ENCODE results near the gene TP53BP2. TPM values are rescaled to one million over a fixed set of nuclear protein-coding genes. Genes with fewer than 3 reads are reported as not detected.
"Not testable (repeated sequence)": the region's sequence is repeated elsewhere in the genome, so short reads cannot be mapped to it uniquely, and the experiment has no call there.

TP53BP2 gene
- total RNA-seq, 1 experiment from 2014 or later, result 22.3 TPM

GRCh38 chr1:223864084-223864483 lies 18.3 kb upstream of the TP53BP2 start:
- H3K4me3 ChIP-seq, result no peak overlapping the region
- 0 out of 2 replicates have a peak, but pooled peaks cover 3% of the 10 kb centered on the region for H3K9me3 ChIP-seq
- no peaks in the 10 kb centered on the region for H3K36me3 ChIP-seq
- no peak for DNase-seq
- H3K27me3 ChIP-seq, result peaks cover 20% of the 10 kb centered on the region

DNA sequence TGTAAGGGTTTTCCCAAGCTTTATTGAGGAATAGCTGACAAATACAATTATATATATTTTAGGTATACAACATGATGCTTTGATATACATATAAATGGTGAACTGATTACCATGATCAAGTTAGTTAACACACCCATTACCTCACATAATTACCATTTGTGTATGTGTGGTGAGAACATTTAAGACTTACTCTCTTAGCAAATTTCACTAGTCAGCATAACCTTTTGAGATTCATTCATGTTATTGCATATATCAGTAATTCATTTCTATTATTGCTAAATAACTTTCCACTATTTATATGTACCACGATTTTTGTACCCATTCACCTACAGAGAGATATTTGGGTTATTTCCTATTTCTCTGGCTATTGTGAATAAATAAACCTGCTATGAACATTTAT lies 16.2 kb upstream of the TP53BP2 start:
- Histone ChIP-seq H3K4me3 (no peak overlapping the region), H3K27me3 (peaks cover 9% of the 10 kb centered on the region), H3K9me3 (0 out of 2 replicates have a peak, but pooled peaks cover 3% of the 10 kb centered on the region), H3K36me3 (no peaks in the 10 kb centered on the region)
- no peak for DNase-seq

GRCh38 chr1:223860051-223860622 lies 14.4 kb upstream of the TP53BP2 start:
- Histone ChIP-seq H3K4me3 (no peak overlapping the region), H3K9me3 (no peaks in the 10 kb centered on the region), H3K27me3 (peaks cover 5% of the 10 kb centered on the region; the same call in 1 of the 2 replicates), H3K36me3 (no peaks in the 10 kb centered on the region)
- no peak for DNase-seq

GRCh38 chr1:223859058-223859457 lies 13.3 kb upstream of the TP53BP2 start:
- no peak for DNase-seq
- H3K36me3 ChIP-seq, result no peaks in the 10 kb centered on the region
- no peaks in the 10 kb centered on the region for H3K9me3 ChIP-seq
- no peak overlapping the region for H3K4me3 ChIP-seq
- peaks cover 5% of the 10 kb centered on the region; the same call in 1 of the 2 replicates for H3K27me3 ChIP-seq

DNA sequence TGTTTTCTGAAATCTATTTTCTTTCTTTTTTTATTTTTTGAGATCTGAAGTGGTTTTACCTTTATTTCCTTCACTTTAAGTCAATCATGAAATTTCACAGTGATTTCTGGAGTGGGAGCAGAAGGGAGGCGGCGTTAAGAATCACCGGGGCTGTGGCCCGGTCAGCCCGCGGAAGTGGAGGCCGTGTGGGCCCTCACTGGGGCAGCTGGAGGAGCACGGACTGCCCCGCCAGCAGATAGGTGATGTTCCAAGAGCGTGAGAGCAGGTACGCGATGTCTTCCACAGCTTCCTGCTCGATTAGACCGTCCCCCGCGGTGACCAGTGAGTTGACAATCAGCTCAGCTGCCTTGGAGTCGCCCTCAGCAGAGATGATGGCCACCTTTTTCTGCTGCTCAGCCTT lies 10.6 kb upstream of the TP53BP2 start:
- H3K36me3 ChIP-seq, result no peaks in the 10 kb centered on the region
- no peak for DNase-seq
- H3K27me3 ChIP-seq, result peaks cover 3% of the 10 kb centered on the region; the same call in 1 of the 2 replicates
- H3K9me3 ChIP-seq, result no peaks in the 10 kb centered on the region
- no peak overlapping the region for H3K4me3 ChIP-seq

DNA sequence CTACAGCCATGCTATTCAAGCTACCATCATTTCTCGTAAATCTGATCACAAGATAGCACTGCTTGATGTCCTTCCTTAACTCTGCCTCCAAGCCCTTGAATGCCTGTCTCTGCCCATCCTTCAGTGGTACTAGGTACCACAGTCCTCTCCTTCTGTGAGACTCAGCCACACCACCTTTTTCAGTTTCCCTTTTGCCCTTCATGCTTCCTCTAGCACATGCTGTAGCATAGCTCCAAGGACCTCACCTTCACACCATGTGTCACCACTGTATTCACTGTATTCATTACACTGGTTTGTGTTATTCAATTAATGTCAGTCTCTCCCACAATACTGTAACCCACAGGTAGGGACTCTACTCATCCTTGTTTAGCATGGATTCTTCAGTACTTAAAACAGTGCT lies 8.0 kb upstream of the TP53BP2 start:
- no peak for DNase-seq
- no peak overlapping the region for H3K4me3 ChIP-seq

DNA sequence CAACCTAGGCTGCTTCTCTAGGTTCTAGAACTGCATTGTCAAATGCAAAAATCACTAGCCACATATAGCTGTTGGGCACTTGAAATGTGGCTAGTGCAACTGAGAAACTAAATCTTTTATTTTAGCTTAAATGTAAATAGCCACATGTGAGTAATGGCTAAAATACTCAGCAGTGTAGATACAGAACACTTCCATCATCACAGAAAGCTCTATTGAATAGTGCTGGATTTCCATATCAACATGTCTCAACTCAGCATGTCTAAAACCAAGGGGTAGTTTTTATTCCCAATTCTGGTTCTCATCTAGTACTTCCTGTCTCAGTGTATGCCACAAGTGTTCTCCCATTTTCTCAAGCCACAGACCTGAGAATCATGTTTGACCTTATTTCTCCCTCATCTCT lies 7.5 kb upstream of the TP53BP2 start:
- DNase-seq, result no peak
- no peak overlapping the region for H3K4me3 ChIP-seq
- H3K9me3 ChIP-seq, result no peaks in the 10 kb centered on the region
- no peaks in the 10 kb centered on the region for H3K27me3 ChIP-seq
- H3K36me3 ChIP-seq, result no peaks in the 10 kb centered on the region

More for the DNA sequence above, 8.0 kb upstream of the TP53BP2 start:
- Histone ChIP-seq H3K9me3 (no peaks in the 10 kb centered on the region), H3K36me3 (no peaks in the 10 kb centered on the region), H3K27me3 (no peaks in the 10 kb centered on the region)

GRCh38 chr1:223852337-223852736 lies 6.6 kb upstream of the TP53BP2 start:
- Histone ChIP-seq H3K27me3 (no peaks in the 10 kb centered on the region), H3K36me3 (no peaks in the 10 kb centered on the region), H3K9me3 (no peaks in the 10 kb centered on the region), H3K4me3 (no peak overlapping the region)
- DNase-seq, result no peak

- H3K9me3 ChIP-seq, result no peaks in the 10 kb centered on the region
- H3K27me3 ChIP-seq, result no peaks in the 10 kb centered on the region
- no peak for DNase-seq
- no peaks in the 10 kb centered on the region for H3K36me3 ChIP-seq
- no peak overlapping the region for H3K4me3 ChIP-seq
These were observed 3.9 kb upstream of the TP53BP2 start for GRCh38 chr1:223849352-223850254.

DNA sequence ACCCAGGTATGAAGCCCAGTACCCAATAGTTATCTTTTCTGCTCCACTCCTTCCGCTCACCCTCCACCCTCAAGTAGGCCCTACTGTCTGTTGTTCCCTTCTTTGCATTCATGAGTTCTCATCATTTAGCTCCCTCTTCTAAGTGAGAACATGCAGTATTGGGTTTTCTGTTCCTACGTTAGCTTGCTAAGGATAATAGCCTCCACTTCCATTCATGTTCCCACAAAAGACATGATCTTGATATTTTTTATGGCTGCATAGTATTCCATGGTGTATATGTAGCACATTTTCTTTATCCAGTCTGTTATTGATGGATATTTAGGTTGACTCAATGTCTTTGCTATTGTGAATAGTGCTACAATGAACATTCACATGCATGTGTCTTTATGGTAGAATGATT lies 2.8 kb upstream of the TP53BP2 start:
- DNase-seq, result no peak
- H3K27me3 ChIP-seq, result no peaks in the 10 kb centered on the region
- H3K9me3 ChIP-seq, result no peaks in the 10 kb centered on the region
- no peak overlapping the region for H3K4me3 ChIP-seq
- H3K36me3 ChIP-seq, result peaks cover 3% of the 10 kb centered on the region; the same call in 1 of the 2 replicates

DNA sequence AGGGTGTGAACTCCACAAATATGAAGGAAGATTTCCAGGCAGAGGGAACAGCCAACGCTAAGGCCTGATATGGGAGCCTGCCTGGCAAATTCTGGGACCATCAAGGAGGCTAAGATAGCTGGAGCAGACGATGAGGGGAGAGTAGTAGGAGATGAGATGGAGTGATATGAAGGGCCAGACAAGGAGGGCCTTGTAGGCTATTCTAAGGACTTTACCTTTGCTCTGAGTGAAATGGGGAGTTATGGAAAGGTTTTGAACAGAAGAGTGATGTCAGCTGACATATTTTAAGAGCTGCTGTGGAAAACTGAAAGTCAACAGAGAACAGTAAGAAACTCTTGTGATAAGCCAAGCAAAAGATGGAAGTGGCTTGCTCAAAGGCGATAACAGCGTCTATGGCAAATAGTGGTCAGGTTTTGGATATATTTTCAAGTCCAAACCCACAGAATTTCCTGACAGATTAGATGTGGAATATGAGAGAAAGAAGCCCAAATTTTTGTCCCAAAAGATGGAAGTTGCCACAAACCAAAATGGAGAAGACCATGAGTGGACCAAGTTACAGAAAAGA lies 2.1 kb upstream of the TP53BP2 start:
- no peak for DNase-seq
- no peaks in the 10 kb centered on the region for H3K27me3 ChIP-seq
- H3K36me3 ChIP-seq, result peaks cover 3% of the 10 kb centered on the region; the same call in 1 of the 2 replicates
- no peak overlapping the region for H3K4me3 ChIP-seq
- no peaks in the 10 kb centered on the region for H3K9me3 ChIP-seq

GRCh38 chr1:223845037-223845809 lies 524 bp downstream of the TP53BP2 start:
- no peaks in the 10 kb centered on the region for H3K9me3 ChIP-seq
- DNase-seq, result peak; percentile 65
- peak overlapping the region; percentile 86 for H3K4me3 ChIP-seq
- no peaks in the 10 kb centered on the region for H3K27me3 ChIP-seq
- H3K36me3 ChIP-seq, result peaks cover 3% of the 10 kb centered on the region; the same call in 1 of the 2 replicates

GRCh38 chr1:223844787-223845036 lies 1.0 kb downstream of the TP53BP2 start:
- Histone ChIP-seq H3K27me3 (no peaks in the 10 kb centered on the region), H3K36me3 (peaks cover 3% of the 10 kb centered on the region; the same call in 1 of the 2 replicates), H3K4me3 (peak overlapping the region; percentile 86), H3K9me3 (no peaks in the 10 kb centered on the region)
- DNase-seq, result no peak

- H3K9me3 ChIP-seq, result no peaks in the 10 kb centered on the region
- no peaks in the 10 kb centered on the region for H3K27me3 ChIP-seq
- H3K4me3 ChIP-seq, result peak overlapping the region; percentile 86
- H3K36me3 ChIP-seq, result peaks cover 3% of the 10 kb centered on the region; the same call in 1 of the 2 replicates
- DNase-seq, result no peak
These were observed 1.6 kb downstream of the TP53BP2 start for GRCh38 chr1:223843934-223844786.

DNA sequence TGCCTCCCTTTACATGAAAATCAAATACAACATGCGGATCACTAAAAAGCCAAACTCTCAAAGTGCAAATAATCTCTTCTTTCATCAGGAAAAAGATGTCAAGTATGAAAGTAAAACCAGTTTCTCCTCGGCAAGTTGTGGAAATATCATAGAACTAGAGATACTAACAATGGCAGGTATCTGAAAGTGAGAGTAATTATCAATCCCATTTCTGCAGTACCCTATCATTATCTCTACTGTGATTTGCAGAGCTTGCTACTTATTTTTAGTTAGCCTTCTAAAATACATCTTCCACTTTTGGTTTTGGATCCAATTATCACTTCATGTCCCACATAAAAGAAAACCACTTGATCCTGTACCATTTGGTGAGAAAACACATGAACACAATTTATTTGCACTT lies 3.0 kb downstream of the TP53BP2 start:
- Histone ChIP-seq H3K36me3 (peaks cover 3% of the 10 kb centered on the region; the same call in 1 of the 2 replicates), H3K27me3 (no peaks in the 10 kb centered on the region), H3K4me3 (peak overlapping the region; percentile 5; the same call in 1 of the 2 replicates), H3K9me3 (no peaks in the 10 kb centered on the region)
- no peak for DNase-seq

- H3K27me3 ChIP-seq, DNase-seq, H3K36me3 ChIP-seq, H3K9me3 ChIP-seq, H3K4me3 ChIP-seq: not testable (repeated sequence)
These were observed 3.6 kb downstream of the TP53BP2 start for GRCh38 chr1:223841977-223842623.
